ENCODE data around the gene FRAS1. TPM values are rescaled to one million over a fixed set of nuclear protein-coding genes. Genes with fewer than 3 reads are reported as not detected.
"Not testable (repeated sequence)": the region's sequence is repeated elsewhere in the genome, so short reads cannot be mapped to it uniquely, and the experiment has no call there.

The FRAS1 gene
- polyA plus RNA-seq, 1 donor from 2014 or later, result 2.8 TPM

GRCh38 chr4:78250500-78250899, 193.4 kb downstream of the FRAS1 start:
- no peak overlapping the region for H2AFZ ChIP-seq (ENCODE audit: low read depth, low read length)
- H3K79me2 ChIP-seq (replicated peaks; ENCODE audit: insufficient read depth, low read length), result no peaks in the 10 kb centered on the region
- H3K9ac ChIP-seq (ENCODE audit: low read length), result no peak overlapping the region
- no peak overlapping the region for H3K4me3 ChIP-seq (ENCODE audit: low read length)
- no peak overlapping the region for H3K4me2 ChIP-seq (ENCODE audit: low read length)
- H3F3A ChIP-seq (ENCODE audit: insufficient read depth, low read length, poor library complexity, severe bottlenecking), result no peaks in the 10 kb centered on the region
- no peaks in the 10 kb centered on the region for H3K9me2 ChIP-seq (ENCODE audit: insufficient read depth, low read length)
- H4K20me1 ChIP-seq (ENCODE audit: insufficient read depth), result no peaks in the 10 kb centered on the region
- H3K36me3 ChIP-seq (ENCODE audit: insufficient read depth, low read length), result no peaks in the 10 kb centered on the region
- TF ChIP-seq EP300 (conservative IDR thresholded peaks at IDR 0.05; ENCODE audit: poor library complexity, severe bottlenecking) (no peak), TAF1 (IDR thresholded peaks at IDR 0.05; ENCODE audit: low read depth) (no peak), EZH2 (IDR thresholded peaks at IDR 0.05; ENCODE audit: borderline replicate concordance, insufficient read depth, low read length, poor library complexity, severe bottlenecking) (no peak), POLR2AphosphoS5 (IDR thresholded peaks at IDR 0.05) (no peak), MXI1 (conservative IDR thresholded peaks at IDR 0.05; ENCODE audit: poor library complexity, severe bottlenecking) (no peak), SMC3 (conservative IDR thresholded peaks at IDR 0.05; ENCODE audit: poor library complexity) (no peak), RAD21 (conservative IDR thresholded peaks at IDR 0.05) (no peak), REST (IDR thresholded peaks at IDR 0.05; ENCODE audit: borderline replicate concordance) (no peak)
- TF ChIP-seq, protein P1, sequence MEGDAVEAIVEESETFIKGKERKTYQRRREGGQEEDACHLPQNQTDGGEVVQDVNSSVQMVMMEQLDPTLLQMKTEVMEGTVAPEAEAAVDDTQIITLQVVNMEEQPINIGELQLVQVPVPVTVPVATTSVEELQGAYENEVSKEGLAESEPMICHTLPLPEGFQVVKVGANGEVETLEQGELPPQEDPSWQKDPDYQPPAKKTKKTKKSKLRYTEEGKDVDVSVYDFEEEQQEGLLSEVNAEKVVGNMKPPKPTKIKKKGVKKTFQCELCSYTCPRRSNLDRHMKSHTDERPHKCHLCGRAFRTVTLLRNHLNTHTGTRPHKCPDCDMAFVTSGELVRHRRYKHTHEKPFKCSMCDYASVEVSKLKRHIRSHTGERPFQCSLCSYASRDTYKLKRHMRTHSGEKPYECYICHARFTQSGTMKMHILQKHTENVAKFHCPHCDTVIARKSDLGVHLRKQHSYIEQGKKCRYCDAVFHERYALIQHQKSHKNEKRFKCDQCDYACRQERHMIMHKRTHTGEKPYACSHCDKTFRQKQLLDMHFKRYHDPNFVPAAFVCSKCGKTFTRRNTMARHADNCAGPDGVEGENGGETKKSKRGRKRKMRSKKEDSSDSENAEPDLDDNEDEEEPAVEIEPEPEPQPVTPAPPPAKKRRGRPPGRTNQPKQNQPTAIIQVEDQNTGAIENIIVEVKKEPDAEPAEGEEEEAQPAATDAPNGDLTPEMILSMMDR (IDR thresholded peaks at IDR 0.05; ENCODE audit: poor library complexity, severe bottlenecking), result no peak
- H3K9me3 ChIP-seq (ENCODE audit: low read length), result no peaks in the 10 kb centered on the region
- H3K27ac ChIP-seq (ENCODE audit: low read length), result no peak overlapping the region
- H3K27me3 ChIP-seq (ENCODE audit: insufficient read depth, low read depth, low read length), result no peaks in the 10 kb centered on the region

DNA sequence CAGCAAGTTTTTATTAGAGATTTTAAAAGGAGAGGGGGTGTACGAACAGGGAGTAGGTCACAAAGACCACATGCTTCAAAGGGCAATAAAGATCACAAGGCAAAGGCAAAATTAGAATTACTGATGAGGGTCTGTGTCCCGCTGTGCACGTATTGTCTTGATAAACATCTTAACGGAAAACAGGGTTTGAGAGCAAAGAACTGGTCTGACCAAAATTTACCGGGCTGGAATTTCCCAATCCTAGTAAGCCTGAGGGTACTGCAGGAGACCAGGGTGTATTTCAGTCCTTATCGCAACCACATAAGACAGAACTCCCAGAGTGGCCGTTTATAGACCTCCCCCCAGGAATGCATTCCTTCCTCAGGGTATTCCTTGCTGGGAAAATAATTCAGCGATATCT, 195.7 kb downstream of the FRAS1 start:
- not testable (repeated sequence) for H3K36me3 ChIP-seq (ENCODE audit: insufficient read depth, low read length); H3K27ac ChIP-seq (ENCODE audit: low read length); H3K9me3 ChIP-seq (ENCODE audit: low read length); H3K79me2 ChIP-seq (replicated peaks; ENCODE audit: insufficient read depth, low read length); H3K9me2 ChIP-seq (ENCODE audit: insufficient read depth, low read length); H3K9ac ChIP-seq (ENCODE audit: low read length); H3K27me3 ChIP-seq (ENCODE audit: insufficient read depth, low read depth, low read length); H2AFZ ChIP-seq (ENCODE audit: low read depth, low read length); H3K4me3 ChIP-seq (ENCODE audit: low read length); H3F3A ChIP-seq (ENCODE audit: insufficient read depth, low read length, poor library complexity, severe bottlenecking); H3K4me2 ChIP-seq (ENCODE audit: low read length); H4K20me1 ChIP-seq (ENCODE audit: insufficient read depth)

- Histone ChIP-seq H3K36me3 (ENCODE audit: insufficient read depth, low read length) (no peaks in the 10 kb centered on the region), H3K4me2 (ENCODE audit: low read length) (no peak overlapping the region), H3K9me3 (ENCODE audit: low read length) (no peaks in the 10 kb centered on the region), H3F3A (ENCODE audit: insufficient read depth, low read length, poor library complexity, severe bottlenecking) (no peaks in the 10 kb centered on the region), H2AFZ (ENCODE audit: low read depth, low read length) (no peak overlapping the region), H3K4me3 (ENCODE audit: low read length) (no peak overlapping the region), H4K20me1 (ENCODE audit: insufficient read depth) (no peaks in the 10 kb centered on the region), H3K27me3 (ENCODE audit: insufficient read depth, low read depth, low read length) (no peaks in the 10 kb centered on the region), H3K9ac (ENCODE audit: low read length) (no peak overlapping the region), H3K79me2 (replicated peaks; ENCODE audit: insufficient read depth, low read length) (no peaks in the 10 kb centered on the region), H3K27ac (ENCODE audit: low read length) (no peak overlapping the region), H3K9me2 (ENCODE audit: insufficient read depth, low read length) (no peaks in the 10 kb centered on the region)
- TF ChIP-seq REST (IDR thresholded peaks at IDR 0.05; ENCODE audit: borderline replicate concordance) (no peak), MXI1 (conservative IDR thresholded peaks at IDR 0.05; ENCODE audit: poor library complexity, severe bottlenecking) (no peak)
These were observed 197.8 kb downstream of the FRAS1 start for GRCh38 chr4:78254893-78255292.

Measured in neural cell (in vitro differentiated cells).